Glutamatergic neuron (in vitro differentiated cells): ENCODE data around the gene FOXO1. TPM values are rescaled to one million over a fixed set of nuclear protein-coding genes. Genes with fewer than 3 reads are reported as not detected.
"Not testable (repeated sequence)": the region's sequence is repeated elsewhere in the genome, so short reads cannot be mapped to it uniquely, and the experiment has no call there.

ENCODE experiments used
- DNase-seq: peaks from one replicate; pipeline ENCODE4 v3.0.0; 2022
- H3K27ac Mint-ChIP-seq: one replicate; pipeline ENCODE4 v1.8.0; 2020; ENCODE audit warnings: mild to moderate bottlenecking, mixed read lengths, inconsistent platforms; ENCODE audit not compliant: unreplicated experiment
- H3K27me3 Mint-ChIP-seq: one replicate; pipeline ENCODE4 v1.8.0; 2020; ENCODE audit warnings: mild to moderate bottlenecking, moderate library complexity, mixed read lengths, inconsistent platforms; ENCODE audit not compliant: unreplicated experiment
- H3K36me3 Mint-ChIP-seq: one replicate; pipeline ENCODE4 v1.8.0; 2020; ENCODE audit warnings: mild to moderate bottlenecking, mixed read lengths, inconsistent platforms; ENCODE audit not compliant: unreplicated experiment
- H3K4me1 Mint-ChIP-seq: one replicate; pipeline ENCODE4 v1.8.0; 2020; ENCODE audit warnings: mild to moderate bottlenecking, low read depth, mixed read lengths, inconsistent platforms; ENCODE audit not compliant: unreplicated experiment
- H3K4me3 Mint-ChIP-seq: one replicate; pipeline ENCODE4 v1.8.0; 2020; ENCODE audit warnings: mild to moderate bottlenecking, mixed read lengths, inconsistent platforms; ENCODE audit not compliant: unreplicated experiment
- H3K9me3 Mint-ChIP-seq: one replicate; pipeline ENCODE4 v1.8.0; 2020; ENCODE audit warnings: mild to moderate bottlenecking, moderate library complexity, mixed read lengths, inconsistent platforms; ENCODE audit not compliant: unreplicated experiment
- long read RNA-seq: library from polyadenylated mRNA; unstranded; transcript quantifications from one replicate; pipeline ENCODE4 v2.0.0, GENCODE V29; 2020; ENCODE audit not compliant: unreplicated experiment
- total RNA-seq: library from RNA; stranded (reverse); fragmentation: NEBNext Ultra II Directional; extraction: Animal tissue kit (Norgen Biotek cat#: 25700); gene quantifications from one replicate; pipeline ENCODE4 v1.2.1, GENCODE V29; 2021; ENCODE audit not compliant: unreplicated experiment
- TF ChIP-seq, protein P1 (sequence below): fragments of 200-600 bp; sonication (generic); IDR thresholded peaks from one replicate; pipeline ENCODE4 v1.5.0; 2021; ENCODE audit not compliant: partially characterized antibody, unreplicated experiment

FOXO1 gene
- total RNA-seq = 1.4 TPM
- long read RNA-seq = 0 reads

DNA sequence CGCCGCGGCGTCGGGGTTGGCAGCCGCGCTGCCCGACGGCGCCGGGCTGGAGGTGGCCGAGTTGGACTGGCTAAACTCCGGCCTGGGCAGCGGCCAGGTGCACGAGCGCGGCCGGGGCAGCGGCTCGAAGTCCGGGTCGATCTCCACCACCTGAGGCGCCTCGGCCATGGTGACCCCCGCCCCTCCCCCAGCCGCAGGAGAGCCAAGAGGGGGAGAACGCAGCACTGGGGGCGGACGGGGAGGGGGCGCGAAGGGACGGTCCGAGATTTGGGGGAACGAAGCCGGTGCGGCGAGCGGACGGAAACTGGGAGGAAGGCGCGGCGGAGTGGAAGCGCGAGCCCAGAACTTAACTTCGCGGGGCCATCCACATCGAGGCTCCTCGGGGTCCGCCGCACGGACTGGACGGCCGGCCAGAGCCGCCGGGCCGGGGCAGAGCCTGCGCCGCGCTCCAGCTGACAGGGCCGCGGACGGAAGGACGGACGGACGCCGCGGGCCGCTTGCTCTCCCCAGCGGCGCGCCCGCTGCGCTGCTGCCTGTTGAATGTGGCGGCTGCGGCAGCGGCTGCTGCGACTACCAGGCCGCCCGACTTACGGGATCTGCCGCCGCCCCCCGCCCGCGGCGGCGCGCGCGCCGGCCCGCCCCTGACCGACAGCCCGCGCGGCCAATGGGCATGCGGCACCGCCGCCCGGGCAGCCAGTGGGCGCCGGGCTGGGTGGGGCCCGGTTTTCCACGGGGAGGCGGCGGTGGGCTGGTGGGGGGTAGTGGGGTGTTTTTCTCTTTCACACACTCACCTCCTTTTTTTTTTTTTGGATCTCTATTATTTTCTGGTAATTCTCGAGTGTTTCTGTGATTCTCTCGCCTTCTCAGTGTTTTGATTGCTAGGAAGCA, at the start of gene FOXO1:
FOXO1 (minus strand) TSS at position 597 of the 888 bp plus-strand sequence; CDS start at position 168, 429 bp downstream.
- TF ChIP-seq, protein P1, sequence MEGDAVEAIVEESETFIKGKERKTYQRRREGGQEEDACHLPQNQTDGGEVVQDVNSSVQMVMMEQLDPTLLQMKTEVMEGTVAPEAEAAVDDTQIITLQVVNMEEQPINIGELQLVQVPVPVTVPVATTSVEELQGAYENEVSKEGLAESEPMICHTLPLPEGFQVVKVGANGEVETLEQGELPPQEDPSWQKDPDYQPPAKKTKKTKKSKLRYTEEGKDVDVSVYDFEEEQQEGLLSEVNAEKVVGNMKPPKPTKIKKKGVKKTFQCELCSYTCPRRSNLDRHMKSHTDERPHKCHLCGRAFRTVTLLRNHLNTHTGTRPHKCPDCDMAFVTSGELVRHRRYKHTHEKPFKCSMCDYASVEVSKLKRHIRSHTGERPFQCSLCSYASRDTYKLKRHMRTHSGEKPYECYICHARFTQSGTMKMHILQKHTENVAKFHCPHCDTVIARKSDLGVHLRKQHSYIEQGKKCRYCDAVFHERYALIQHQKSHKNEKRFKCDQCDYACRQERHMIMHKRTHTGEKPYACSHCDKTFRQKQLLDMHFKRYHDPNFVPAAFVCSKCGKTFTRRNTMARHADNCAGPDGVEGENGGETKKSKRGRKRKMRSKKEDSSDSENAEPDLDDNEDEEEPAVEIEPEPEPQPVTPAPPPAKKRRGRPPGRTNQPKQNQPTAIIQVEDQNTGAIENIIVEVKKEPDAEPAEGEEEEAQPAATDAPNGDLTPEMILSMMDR = no peak
- peaks cover 3% of the 10 kb centered on the region for H3K4me1 Mint-ChIP-seq

DNA sequence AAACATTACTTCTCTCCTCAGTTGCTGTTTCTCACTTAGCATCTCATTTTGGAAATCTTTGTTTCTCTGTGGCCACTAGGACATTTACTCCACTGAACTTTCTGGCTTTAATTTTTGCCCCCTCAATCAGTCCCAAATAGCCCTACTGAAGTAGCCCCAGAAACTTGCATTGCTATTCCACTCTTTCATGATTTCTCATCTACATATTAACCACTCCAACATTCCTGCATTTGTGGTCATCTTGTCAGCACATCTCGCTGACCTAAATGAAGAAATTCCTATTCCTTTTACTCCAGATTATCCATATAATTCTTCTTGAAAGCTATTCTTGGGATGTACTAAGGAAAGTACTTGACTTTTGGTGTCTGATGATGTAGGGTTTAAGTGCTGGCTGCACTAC, 48.0 kb upstream of the FOXO1 start:
- not testable (repeated sequence) for H3K4me1 Mint-ChIP-seq, H3K27me3 Mint-ChIP-seq, H3K27ac Mint-ChIP-seq, DNase-seq, H3K4me3 Mint-ChIP-seq
- H3K9me3 Mint-ChIP-seq = peaks cover 14% of the 10 kb centered on the region
- H3K36me3 Mint-ChIP-seq = peaks cover 24% of the 10 kb centered on the region

More for the DNA sequence above, at the start of gene FOXO1:
- H3K4me3 Mint-ChIP-seq = peak within 1 kb of the TSS; percentile 85
- H3K36me3 Mint-ChIP-seq = no peaks in the 10 kb centered on the region
- peaks cover 4% of the 10 kb centered on the region for H3K9me3 Mint-ChIP-seq
- no peak within 1 kb of the TSS for H3K27ac Mint-ChIP-seq
- peaks cover 11% of the 10 kb centered on the region for H3K27me3 Mint-ChIP-seq
- peak; percentile 90 for DNase-seq

DNA sequence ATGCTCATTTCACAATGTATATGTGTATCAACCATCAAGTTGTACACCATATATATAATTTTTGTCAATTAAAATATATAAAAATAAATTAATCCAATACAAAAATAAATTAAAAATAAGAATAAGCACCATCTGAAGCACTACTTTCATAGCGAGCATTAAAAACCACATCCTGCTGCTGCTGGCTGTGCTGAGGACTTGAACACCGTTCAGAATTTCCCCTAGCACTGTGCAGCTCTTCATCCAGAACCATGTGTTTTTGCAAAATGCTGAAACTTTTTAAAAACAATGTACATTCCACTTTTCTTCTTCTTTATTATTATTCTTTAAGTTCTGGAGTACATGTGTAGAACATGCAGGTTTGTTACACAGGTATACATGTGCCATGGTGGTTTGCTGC, 40.0 kb upstream of the FOXO1 start:
- peaks cover 21% of the 10 kb centered on the region for H3K9me3 Mint-ChIP-seq
- no peak for DNase-seq
- H3K4me3 Mint-ChIP-seq = no peak overlapping the region
- H3K27me3 Mint-ChIP-seq = peaks cover 3% of the 10 kb centered on the region
- H3K36me3 Mint-ChIP-seq = peaks cover 30% of the 10 kb centered on the region
- TF ChIP-seq, protein P1 = no peak
- H3K4me1 Mint-ChIP-seq = no peaks in the 10 kb centered on the region
- no peak overlapping the region for H3K27ac Mint-ChIP-seq

DNA sequence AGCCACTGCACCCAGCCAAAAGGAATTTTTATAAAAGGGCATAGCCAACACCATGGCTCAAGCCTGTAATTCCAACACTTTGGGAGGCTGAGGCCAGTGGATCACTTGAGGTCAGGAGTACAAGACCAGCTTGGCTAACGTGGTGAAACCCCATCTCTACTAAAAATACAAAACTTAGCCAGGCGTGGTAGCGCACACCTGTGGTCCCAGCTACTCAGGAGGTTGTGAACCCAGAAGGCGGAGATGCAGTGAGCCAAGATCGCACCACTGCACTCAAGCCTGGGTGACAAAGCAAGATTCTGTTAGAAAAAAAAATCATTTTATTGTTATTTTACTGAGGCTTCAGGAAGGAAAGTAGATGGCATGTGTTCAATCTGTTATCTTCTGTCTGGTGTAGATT, 31.3 kb upstream of the FOXO1 start:
- TF ChIP-seq, protein P1 = no peak
- DNase-seq = no peak
- no peak overlapping the region for H3K27ac Mint-ChIP-seq
- peaks cover 2% of the 10 kb centered on the region for H3K9me3 Mint-ChIP-seq
- no peak overlapping the region for H3K4me3 Mint-ChIP-seq
- H3K27me3 Mint-ChIP-seq = no peaks in the 10 kb centered on the region
- no peaks in the 10 kb centered on the region for H3K4me1 Mint-ChIP-seq
- no peaks in the 10 kb centered on the region for H3K36me3 Mint-ChIP-seq

DNA sequence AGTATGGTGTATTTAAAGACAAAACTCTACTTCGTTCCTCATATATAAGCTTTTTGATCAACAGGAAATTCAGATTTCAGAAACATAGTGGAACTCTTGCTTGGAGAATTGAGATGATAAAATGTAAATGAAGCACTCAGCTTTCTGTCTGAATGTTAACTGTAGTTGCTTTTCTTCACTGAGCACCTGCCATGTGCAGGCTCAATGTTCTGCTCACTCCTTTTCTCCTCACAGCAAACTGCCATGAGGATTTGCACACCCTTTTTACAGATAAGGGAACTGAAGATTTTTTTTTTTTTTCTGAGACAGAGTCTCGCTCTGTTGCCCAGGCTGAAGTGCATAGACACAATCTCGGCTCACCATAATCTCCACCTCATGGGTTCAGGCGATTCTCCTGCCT, 28.0 kb upstream of the FOXO1 start:
- TF ChIP-seq, protein P1 = no peak
- no peaks in the 10 kb centered on the region for H3K27me3 Mint-ChIP-seq
- H3K27ac Mint-ChIP-seq = no peak overlapping the region
- H3K4me3 Mint-ChIP-seq = no peak overlapping the region
- no peaks in the 10 kb centered on the region for H3K4me1 Mint-ChIP-seq
- H3K36me3 Mint-ChIP-seq = no peaks in the 10 kb centered on the region
- DNase-seq = no peak
- H3K9me3 Mint-ChIP-seq = peaks cover 2% of the 10 kb centered on the region
